Vagina (tissue), 2 donors: Measurements from ENCODE around the gene SLFN12. TPM values are rescaled to one million over a fixed set of nuclear protein-coding genes. Genes with fewer than 3 reads are reported as not detected.
A peak's percentile ranks its signal among the peaks of the same experiment; 100 is the strongest.
"Not testable (repeated sequence)": the region's sequence is repeated elsewhere in the genome, so short reads cannot be mapped to it uniquely, and the experiment has no call there.

Experiments
- DNase-seq, 2 donors: peaks; one replicate each; pipeline ENCODE4 v3.0.0-alpha.2; 2017; ENCODE audit errors: extremely low spot score in 2 of 2
- H3K27ac ChIP-seq: fragments of 200-600 bp; sonication (generic); one replicate; pipeline ENCODE4 v1.5.1; 2019
- H3K27me3 ChIP-seq: fragments of 200-600 bp; sonication (generic); one replicate; pipeline ENCODE4 v1.5.1; 2019
- H3K36me3 ChIP-seq, 2 donors: fragments of 200-600 bp; sonication (generic); one replicate each; pipeline ENCODE4 v1.5.1; 2017 to 2019
- H3K4me1 ChIP-seq: fragments of 200-600 bp; sonication (generic); one replicate; pipeline ENCODE4 v1.5.1; 2019
- H3K4me3 ChIP-seq, 2 donors: fragments of 200-600 bp; sonication (generic); 1 replicate in 1 of 2; 2 replicates in 1 of 2; pipeline ENCODE4 v1.5.1; 2016 to 2019
- H3K9me3 ChIP-seq: fragments of 200-600 bp; sonication (generic); one replicate; pipeline ENCODE4 v1.5.1; 2019
- POLR2A ChIP-seq, 2 donors: fragments of 450-650 bp; IDR thresholded peaks; one replicate each; pipeline ENCODE4 v1.6.1; 2017; ENCODE audit warnings: antibody characterized with exemption in 2 of 2, mild to moderate bottlenecking in 2 of 2, moderate library complexity in 2 of 2
- POLR2AphosphoS5 ChIP-seq, 2 donors: sonication (generic); formaldehyde crosslinking; IDR thresholded peaks; one replicate each; pipeline ENCODE4 v1.9.0; 2017; ENCODE audit warnings: antibody characterized with exemption in 2 of 2, mild to moderate bottlenecking in 2 of 2, low read depth in 1 of 2; ENCODE audit not compliant: insufficient read depth in 1 of 2
- intact Hi-C: fragments of 100-400 bp; cut with DNase I; formaldehyde crosslinking; loops from one replicate; pipeline ENCODE4 v1.15.1; 2023
- total RNA-seq: library from RNA; depleted of rRNA; stranded (reverse); fragments of >200 nt; gene quantifications from one replicate; pipeline ENCODE4 v1.2.3, GENCODE V29; 2016
- TF ChIP-seq, protein P1 (sequence below), 3 experiments: fragments of 450-650 bp in 2 of 3; fragments of 200-600 bp in 1 of 3; sonication (generic) in 1 of 3; IDR thresholded peaks; one replicate each; pipeline ENCODE4 v1.5.1; 2017 to 2019; ENCODE audit warnings: antibody characterized with exemption in 3 of 3, mild to moderate bottlenecking in 2 of 3, moderate library complexity in 2 of 3

The SLFN12 gene
- total RNA-seq, 1 donor from 2014 or later = 5.9 TPM

GRCh38 chr17:35467824-35468223, 35.5 kb upstream of the SLFN12 start:
- intact Hi-C loops = no loop called here
- Histone ChIP-seq H3K4me1 (no peaks in the 10 kb centered on the region), H3K4me3 (no peak overlapping the region), H3K36me3 (no peaks in the 10 kb centered on the region), H3K27ac (no peak overlapping the region), H3K27me3 (no peaks in the 10 kb centered on the region), H3K9me3 (no peaks in the 10 kb centered on the region)
- no peak for DNase-seq
- TF ChIP-seq POLR2A (IDR thresholded peaks at IDR 0.05) (no peak), POLR2AphosphoS5 (IDR thresholded peaks at IDR 0.05; ENCODE audit: insufficient read depth in 1 of 2, low read depth in 1 of 2) (no peak)
- TF ChIP-seq, protein P1, sequence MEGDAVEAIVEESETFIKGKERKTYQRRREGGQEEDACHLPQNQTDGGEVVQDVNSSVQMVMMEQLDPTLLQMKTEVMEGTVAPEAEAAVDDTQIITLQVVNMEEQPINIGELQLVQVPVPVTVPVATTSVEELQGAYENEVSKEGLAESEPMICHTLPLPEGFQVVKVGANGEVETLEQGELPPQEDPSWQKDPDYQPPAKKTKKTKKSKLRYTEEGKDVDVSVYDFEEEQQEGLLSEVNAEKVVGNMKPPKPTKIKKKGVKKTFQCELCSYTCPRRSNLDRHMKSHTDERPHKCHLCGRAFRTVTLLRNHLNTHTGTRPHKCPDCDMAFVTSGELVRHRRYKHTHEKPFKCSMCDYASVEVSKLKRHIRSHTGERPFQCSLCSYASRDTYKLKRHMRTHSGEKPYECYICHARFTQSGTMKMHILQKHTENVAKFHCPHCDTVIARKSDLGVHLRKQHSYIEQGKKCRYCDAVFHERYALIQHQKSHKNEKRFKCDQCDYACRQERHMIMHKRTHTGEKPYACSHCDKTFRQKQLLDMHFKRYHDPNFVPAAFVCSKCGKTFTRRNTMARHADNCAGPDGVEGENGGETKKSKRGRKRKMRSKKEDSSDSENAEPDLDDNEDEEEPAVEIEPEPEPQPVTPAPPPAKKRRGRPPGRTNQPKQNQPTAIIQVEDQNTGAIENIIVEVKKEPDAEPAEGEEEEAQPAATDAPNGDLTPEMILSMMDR (IDR thresholded peaks at IDR 0.05) = no peak

DNA sequence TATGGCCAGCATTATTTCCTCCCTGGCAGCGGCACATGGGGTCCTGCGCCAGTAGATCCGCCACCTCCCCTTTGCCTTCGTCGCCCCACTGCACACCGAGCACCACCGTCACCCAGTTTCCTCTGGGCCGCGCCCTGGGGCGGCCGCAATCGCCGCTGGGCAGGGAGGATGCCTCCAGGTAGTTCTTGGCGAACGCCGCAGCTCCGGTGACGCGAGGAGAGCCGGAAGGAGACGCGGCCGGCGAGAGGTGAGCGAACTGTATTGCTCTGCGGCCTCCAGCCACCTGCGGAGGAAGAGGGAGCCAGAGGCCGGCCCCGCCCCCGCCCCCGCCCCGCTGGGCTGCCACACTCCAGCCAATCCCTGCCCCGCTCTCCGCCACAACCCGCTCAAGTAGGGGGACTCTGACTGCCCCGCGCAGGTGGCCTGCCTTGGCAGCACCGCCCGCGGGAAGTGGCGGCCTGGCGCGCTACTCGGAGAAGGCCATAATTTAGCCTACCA, 28.1 kb upstream of the SLFN12 start:
- H3K27ac ChIP-seq = no peak overlapping the region
- DNase-seq = no peak
- H3K4me1 ChIP-seq = peaks cover 9% of the 10 kb centered on the region
- intact Hi-C loops = no loop called here
- H3K36me3 ChIP-seq = no peaks in the 10 kb centered on the region
- H3K4me3 ChIP-seq = peak overlapping the region in 1 of 2 donors; percentile 27
- no peaks in the 10 kb centered on the region for H3K9me3 ChIP-seq
- TF ChIP-seq, protein P1 (IDR thresholded peaks at IDR 0.05) = no peak
- TF ChIP-seq POLR2AphosphoS5 (IDR thresholded peaks at IDR 0.05; ENCODE audit: insufficient read depth in 1 of 2, low read depth in 1 of 2) = peak in 1 of 2 donors; percentile 47
- TF ChIP-seq POLR2A (IDR thresholded peaks at IDR 0.05) = no peak
- no peaks in the 10 kb centered on the region for H3K27me3 ChIP-seq

DNA sequence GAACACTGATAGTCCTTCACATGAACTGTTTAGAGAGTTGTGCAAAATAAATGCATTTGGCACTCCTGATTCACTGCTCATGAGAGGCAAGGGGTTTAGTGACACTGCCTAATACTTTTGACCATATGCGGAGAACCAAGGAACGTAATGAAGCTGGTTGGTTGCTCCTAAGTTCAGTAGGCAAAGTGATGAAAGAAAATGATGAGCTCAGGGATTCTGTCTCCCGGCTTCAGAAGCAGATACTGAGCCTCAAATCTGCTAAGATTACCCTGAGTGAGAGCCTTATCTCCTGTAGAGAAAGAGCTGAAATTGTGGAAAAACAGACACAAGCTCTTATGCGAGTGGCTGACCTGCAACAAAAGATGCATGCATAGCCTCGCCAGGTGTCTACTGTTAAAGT, 21.7 kb upstream of the SLFN12 start:
- H3K27me3 ChIP-seq, DNase-seq, H3K27ac ChIP-seq, H3K9me3 ChIP-seq, H3K36me3 ChIP-seq, intact Hi-C loops, H3K4me1 ChIP-seq, H3K4me3 ChIP-seq: not testable (repeated sequence)

DNA sequence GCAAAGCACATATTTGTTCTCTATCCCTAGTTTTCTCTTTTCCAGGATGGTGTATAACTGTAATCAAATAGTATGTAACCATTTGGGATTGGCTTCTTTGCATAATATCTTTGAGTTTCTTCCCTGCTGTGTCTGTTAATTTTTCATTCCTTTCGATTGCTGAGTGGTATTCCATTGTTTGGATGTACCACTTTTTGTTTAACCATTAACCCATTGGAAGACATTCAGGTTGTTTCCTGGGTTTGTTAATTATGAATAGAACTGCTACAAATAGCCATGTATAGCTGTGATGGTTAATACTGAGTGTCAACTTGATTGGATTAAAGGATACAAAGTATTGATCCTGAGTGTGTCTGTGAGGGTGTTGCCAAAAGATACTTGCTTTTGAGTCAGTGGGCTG, 20.9 kb upstream of the SLFN12 start:
- no peaks in the 10 kb centered on the region for H3K27me3 ChIP-seq
- intact Hi-C loops = no loop called here

DNA sequence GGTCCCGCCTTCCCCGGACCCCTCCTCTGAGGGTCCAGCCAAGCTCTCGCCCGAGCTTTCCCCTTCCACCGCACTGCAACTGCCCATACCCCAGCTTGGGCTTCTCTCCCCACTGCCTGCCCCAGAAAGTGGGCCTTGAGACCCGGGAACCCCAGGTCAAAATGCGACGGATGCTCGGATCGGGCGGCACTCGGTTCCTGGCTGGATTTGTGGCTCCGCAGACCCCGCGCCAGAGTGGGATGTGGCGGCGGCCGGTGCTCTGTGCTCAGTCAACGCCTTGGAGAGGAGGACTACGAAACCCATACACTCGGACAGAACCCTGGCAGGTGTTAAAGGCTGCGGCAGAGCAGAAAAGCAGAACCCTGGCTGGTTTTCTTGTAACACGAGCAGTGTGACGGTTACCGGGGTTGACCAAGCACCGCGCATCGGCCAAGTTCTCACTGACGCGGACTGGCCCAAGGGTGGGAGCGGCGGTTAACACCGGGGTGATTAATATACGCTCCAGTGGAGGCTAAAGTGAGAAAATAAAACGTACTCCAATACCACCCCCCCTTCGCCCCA, 17.2 kb upstream of the SLFN12 start:
- no peak overlapping the region for H3K27ac ChIP-seq
- peak overlapping the region; percentile 35 to 57 for H3K4me3 ChIP-seq
- TF ChIP-seq, protein P1 (IDR thresholded peaks at IDR 0.05) = no peak
- TF ChIP-seq POLR2A (IDR thresholded peaks at IDR 0.05) (no peak), POLR2AphosphoS5 (IDR thresholded peaks at IDR 0.05; ENCODE audit: insufficient read depth in 1 of 2, low read depth in 1 of 2) (no peak)
- H3K27me3 ChIP-seq = no peaks in the 10 kb centered on the region
- intact Hi-C loops = loop anchor here (10.0 kb wide), 1 partner anchor 85 kb away; no protein-coding TSS in a partner anchor
- DNase-seq = no peak
- no peaks in the 10 kb centered on the region for H3K9me3 ChIP-seq
- H3K4me1 ChIP-seq = peaks cover 20% of the 10 kb centered on the region
- no peaks in the 10 kb centered on the region for H3K36me3 ChIP-seq

More for the DNA sequence above, 20.9 kb upstream of the SLFN12 start:
- H3K27ac ChIP-seq = no peak overlapping the region
- H3K9me3 ChIP-seq = no peaks in the 10 kb centered on the region
- peaks cover 16% of the 10 kb centered on the region for H3K4me1 ChIP-seq
- H3K4me3 ChIP-seq = no peak overlapping the region
- no peak for TF ChIP-seq POLR2A (IDR thresholded peaks at IDR 0.05)
- TF ChIP-seq POLR2AphosphoS5 (IDR thresholded peaks at IDR 0.05; ENCODE audit: insufficient read depth in 1 of 2, low read depth in 1 of 2) = no peak
- TF ChIP-seq, protein P1 (IDR thresholded peaks at IDR 0.05) = no peak
- DNase-seq = no peak
- H3K36me3 ChIP-seq = no peaks in the 10 kb centered on the region
